GM18858 (cell line): ENCODE data around the gene GMCL1.
"Not testable (repeated sequence)": the region's sequence is repeated elsewhere in the genome, so short reads cannot be mapped to it uniquely, and the experiment has no call there.

ENCODE experiments used
- ATAC-seq: cut with Tn5 transposase; IDR thresholded peaks from one replicate; pipeline ENCODE4 v1.9.1; 2021; ENCODE audit not compliant: unreplicated experiment

GMCL1 gene

GRCh38 chr2:69829256-69830044 lies at the start of gene GMCL1:
TSS of gene GMCL1 (plus strand) at chr2:69829660. CDS start at chr2:69829893, 233 bp downstream.
- ATAC-seq: peak; percentile 75

DNA sequence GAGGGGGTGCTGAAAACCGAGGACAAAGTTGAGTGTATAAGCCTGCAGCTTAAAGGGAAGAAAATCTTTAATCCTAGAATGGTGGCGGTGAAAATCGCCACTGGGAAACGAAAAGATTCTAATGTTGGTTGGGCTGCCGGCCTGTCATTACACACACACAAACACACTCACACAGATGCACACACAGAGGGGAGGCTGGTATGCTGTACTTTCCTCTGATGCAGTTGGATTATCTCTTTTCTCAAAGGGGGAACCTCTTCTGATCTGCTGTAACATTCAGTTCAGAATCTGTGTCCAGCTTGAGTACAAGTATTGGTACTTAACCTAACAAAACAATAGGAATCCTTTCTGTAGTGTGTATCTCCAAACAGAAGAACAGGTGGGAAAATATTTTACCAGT lies 48.5 kb upstream of the GMCL1 start:
- no peak for ATAC-seq

GRCh38 chr2:69781321-69782248 lies 47.9 kb upstream of the GMCL1 start:
- no peak for ATAC-seq

DNA sequence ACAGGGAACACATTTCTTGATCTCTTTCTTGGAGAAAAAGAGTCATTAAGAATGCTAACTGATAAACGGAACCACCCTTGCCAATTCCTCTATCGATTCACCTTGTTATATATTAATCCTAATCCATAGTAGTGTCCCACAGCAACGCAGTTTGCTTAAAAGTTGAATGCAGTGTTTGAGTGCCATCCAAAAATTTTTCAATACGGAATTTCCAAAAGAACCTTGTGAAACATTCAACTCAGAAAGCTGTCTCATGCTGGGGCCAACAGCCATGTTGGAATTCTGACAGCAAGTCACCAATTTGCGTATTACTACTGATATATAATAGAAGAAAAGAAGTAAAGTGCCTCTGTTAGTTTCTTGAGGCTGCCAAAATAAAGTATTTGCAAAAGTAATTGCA lies 45.2 kb upstream of the GMCL1 start:
- no peak for ATAC-seq

- no peak for ATAC-seq
Observed at GRCh38 chr2:69785358-69785757, 44.1 kb upstream of the GMCL1 start.

DNA sequence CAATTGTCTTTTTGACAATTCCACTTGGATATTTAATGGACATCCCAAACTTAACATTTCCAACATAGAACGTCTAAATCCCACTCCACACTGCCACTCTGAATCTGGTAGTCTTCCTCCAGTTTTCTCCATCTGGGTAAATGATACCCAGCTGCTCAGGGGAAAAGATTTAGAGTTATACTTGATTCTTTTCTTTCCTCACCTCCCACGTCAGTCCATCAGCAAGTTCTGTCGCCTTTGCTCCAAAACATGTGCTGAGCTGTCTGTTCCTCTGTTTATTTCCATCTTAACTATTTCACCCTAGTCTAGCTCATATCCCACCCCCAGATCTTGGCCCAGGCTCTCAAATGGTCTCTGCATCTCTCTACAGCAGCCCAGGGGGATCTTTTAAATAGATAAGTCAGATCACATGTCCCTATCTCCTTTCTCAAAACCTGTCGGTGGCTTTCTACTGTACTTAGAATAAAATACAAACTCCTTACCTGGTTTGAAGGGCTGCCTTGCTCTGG lies 43.4 kb upstream of the GMCL1 start:
- no peak for ATAC-seq

DNA sequence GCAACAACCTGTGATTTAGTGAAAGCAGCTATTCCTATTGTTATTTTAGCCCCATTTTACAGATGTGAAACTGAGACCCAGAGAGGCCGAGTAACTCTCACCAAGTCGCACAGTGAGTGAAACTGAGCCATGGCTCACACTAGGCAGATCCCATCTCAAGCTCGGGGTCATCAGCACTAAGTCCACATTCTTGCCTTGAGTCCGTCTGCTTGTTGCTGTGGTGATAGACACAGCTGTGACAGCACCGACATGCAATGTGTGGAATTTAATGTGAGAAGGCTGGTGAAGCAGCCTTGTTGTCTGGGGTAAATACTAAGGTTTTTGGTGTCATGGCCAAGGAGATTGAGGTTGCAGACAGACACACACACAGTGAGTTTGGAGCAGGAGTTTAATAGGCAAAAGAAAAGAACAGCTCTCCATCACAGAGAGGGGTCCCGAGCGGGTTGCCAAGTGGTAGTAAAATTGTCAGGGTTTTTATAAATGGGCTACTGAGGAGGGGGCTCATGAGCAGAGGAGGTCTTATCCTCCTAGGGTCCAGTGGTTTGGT lies 40.2 kb upstream of the GMCL1 start:
- ATAC-seq: no peak

DNA sequence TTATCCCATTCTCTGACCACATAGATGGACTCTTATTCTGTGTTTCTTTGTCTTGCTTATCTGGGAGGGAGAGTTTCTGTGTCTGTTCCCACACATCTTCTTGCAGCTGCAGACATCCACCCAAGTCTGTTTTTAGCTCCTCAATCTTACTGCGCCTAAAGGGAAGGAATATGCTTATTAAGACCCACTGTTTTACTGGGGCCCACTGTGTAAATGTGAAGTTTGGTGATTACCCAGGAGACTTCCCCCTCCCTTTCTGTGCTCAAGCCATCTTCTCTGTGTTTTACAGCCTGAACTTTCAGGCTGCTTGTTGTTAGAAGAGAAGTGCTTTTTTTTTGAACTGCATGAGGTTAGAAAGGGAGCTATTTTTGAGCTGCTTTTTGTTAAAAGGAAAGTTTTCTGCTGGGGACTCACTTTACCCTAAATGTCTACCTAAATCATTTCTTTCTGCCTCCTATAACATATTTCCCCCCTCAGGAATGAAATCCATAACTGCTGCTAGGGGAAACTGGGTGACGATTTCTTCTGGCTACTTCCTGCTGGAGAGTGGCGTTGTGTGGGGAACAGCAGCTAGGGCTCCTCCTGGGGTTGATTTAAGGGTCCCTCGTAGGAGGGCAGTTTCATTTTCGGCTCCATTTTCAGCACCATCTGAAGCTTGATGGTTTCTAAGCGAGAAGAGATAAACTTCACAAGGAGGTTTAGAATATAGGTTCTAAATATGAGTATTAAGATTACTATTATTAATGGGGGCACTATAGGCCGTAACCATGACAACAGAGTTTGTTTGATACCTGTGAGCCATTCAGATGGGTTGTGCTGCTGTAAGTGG lies 39.5 kb upstream of the GMCL1 start:
- no peak for ATAC-seq

GRCh38 chr2:69790601-69790959 lies 38.9 kb upstream of the GMCL1 start:
- ATAC-seq: no peak

DNA sequence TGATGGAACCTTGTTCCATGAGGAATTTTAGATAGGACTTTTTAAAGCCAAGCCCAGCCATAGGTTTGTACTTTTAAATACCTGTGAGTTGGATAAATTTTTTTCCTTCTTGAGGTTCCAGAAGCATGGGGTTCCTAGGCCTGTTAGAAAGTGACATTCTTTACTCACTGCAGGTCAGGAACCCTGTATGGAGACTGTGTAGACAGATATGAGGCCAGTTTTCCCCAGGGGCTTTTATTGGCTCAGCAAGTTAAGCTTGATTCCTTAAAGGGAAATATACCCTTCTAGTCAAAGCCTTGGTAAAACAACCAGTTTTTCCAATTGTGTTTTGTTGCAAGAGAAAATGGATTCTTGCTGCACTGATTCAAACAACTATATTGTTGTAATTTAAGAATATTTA lies 38.4 kb upstream of the GMCL1 start:
- no peak for ATAC-seq

DNA sequence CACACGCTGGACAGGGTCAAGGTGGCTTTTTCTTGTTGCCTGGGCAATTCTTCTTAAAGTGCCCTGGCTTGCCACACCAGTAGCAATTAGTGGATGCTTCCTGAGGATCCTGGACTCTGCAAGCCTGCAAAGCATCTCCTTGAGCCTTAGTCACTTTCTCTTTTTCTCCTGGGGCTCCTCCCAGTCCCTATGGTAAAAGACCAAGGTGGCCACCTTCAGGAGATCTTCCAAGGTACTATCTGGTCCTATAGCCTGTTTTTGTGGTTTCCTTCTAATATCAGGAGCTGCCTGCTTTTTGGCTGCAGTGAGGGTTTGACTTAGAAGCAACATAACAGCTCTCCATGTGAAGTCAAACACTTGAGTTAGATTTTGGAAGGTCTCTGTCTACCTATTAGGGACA lies 33.3 kb upstream of the GMCL1 start:
- ATAC-seq: no peak

- ATAC-seq: no peak
Observed at GRCh38 chr2:69797235-69797634, 32.2 kb upstream of the GMCL1 start.

DNA sequence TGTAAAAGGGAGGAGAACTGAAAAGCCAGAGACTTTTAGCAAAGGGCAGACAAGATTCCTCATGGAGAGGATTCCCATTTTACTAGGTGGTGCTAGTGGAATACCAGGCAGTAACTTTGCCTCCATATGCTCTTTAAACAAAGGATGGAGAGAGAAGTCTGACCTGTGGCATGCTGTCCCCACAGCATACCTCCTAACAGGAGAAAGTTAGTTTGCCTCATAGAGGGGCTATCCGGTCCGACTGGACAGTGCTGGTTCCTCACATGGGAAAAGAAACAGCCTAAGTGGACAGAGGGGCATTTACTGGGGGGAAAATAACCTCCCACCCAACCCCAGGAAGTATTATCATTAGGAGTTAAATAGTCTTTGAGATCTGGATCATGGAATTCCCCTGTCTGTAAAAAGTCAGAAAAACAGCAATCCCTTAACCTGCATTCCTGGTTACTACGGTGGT lies 31.6 kb upstream of the GMCL1 start:
- ATAC-seq: no peak

DNA sequence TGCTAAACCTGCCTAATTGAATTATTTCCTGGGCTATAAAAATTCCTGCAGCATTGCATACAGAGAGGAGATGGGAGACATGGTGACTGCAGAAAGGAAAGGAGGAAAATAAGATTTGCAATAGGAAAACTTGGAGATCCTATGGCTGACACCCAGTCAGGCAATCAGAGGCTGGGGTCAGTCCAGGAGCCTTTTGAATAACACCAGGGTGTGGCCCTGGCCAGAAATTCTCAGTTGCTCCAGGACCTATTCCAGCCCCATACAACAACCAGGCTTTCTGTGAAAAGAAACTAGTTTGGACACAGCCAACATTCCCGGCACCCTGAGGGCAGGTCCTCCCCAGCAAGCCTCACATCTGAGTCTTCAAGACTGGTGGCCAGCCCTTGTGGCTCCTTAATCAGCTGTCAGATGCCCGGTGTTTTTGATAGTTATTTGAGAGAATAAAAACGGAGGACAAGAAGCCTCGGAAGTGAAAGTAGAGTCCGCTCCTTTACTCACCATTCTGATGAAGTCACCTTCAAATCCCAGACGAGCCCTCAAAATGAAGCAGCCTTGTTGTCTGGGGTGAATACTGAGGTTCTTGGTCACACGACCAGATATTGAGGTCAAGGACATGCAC lies 31.1 kb upstream of the GMCL1 start:
- ATAC-seq: no peak

DNA sequence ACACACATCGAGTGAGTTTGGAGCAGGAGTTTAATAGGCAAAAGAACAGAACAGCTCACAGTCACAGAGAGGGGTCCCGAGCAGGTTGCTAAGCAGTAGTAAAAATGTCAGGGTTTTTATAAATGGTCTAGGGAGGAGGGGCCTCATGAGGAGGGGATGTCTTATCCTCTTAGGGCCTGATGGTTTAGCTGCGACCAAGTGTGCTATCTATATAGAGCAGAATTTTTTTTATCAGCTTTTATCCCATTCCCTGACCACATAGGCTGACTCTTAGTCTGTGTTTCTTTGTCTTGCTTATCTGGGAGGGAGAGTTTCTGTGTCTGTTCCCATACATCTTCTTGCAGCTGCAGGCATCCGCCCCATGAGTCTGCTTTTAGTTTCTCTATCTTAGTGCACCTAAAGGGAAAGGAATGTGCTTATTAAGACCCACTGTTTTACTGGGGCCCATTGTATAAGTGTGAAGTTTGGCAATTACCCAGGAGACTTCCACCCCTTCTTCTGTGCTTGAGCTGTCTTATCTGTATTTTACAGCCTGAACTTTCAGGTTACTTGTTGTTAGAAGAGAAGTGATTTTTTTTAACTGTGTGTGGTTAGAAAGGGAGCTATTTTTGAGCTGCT lies 30.4 kb upstream of the GMCL1 start:
- ATAC-seq: peak; percentile 31

- no peak for ATAC-seq
Observed at GRCh38 chr2:69801745-69802290, 27.6 kb upstream of the GMCL1 start.

GRCh38 chr2:69802781-69803367 lies 26.6 kb upstream of the GMCL1 start:
- ATAC-seq: not testable (repeated sequence)

GRCh38 chr2:69804416-69804815 lies 25.0 kb upstream of the GMCL1 start:
- ATAC-seq: no peak

GRCh38 chr2:69805887-69806286 lies 23.6 kb upstream of the GMCL1 start:
- no peak for ATAC-seq
